Endodermal cell (in vitro differentiated cells): Measurements from ENCODE around the gene DGCR2. TPM values are rescaled to one million over a fixed set of nuclear protein-coding genes. Genes with fewer than 3 reads are reported as not detected.
A peak's percentile ranks its signal among the peaks of the same experiment; 100 is the strongest.
"Not testable (repeated sequence)": the region's sequence is repeated elsewhere in the genome, so short reads cannot be mapped to it uniquely, and the experiment has no call there.

ENCODE experiments used
- DNase-seq: peaks from one replicate; pipeline ENCODE4 v3.0.0-alpha.2; 2017
- H3K27ac ChIP-seq: 2 replicates; pipeline ENCODE4 v1.5.1; 2013; ENCODE audit warnings: mild to moderate bottlenecking, low read depth, low read length, moderate library complexity
- H3K27me3 ChIP-seq: 2 replicates; pipeline ENCODE4 v1.6.1; 2013; ENCODE audit warnings: mild to moderate bottlenecking, low read length, moderate library complexity; ENCODE audit not compliant: insufficient read depth, control insufficient read depth, poor library complexity, severe bottlenecking
- H3K36me3 ChIP-seq: 2 replicates; pipeline ENCODE4 v1.7.0; 2013; ENCODE audit warnings: mild to moderate bottlenecking, low read length, moderate library complexity; ENCODE audit not compliant: control insufficient read depth, insufficient read depth
- H3K4me1 ChIP-seq: one replicate; pipeline ENCODE4 v1.7.0; 2013; ENCODE audit warnings: low read length; ENCODE audit not compliant: control insufficient read depth, insufficient read depth
- H3K4me3 ChIP-seq: 2 replicates; pipeline ENCODE4 v1.5.1; 2013; ENCODE audit warnings: mild to moderate bottlenecking, low read length, moderate library complexity
- H3K9ac ChIP-seq: 2 replicates; pipeline ENCODE4 v1.6.1; 2013; ENCODE audit warnings: mild to moderate bottlenecking, low read length, moderate library complexity; ENCODE audit not compliant: poor library complexity, severe bottlenecking; ENCODE audit errors: extremely low read depth
- H3K9me3 ChIP-seq: 2 replicates; pipeline ENCODE4 v1.6.1; 2013; ENCODE audit warnings: mild to moderate bottlenecking, low read length, moderate library complexity; ENCODE audit not compliant: control insufficient read depth
- H3K27ac Mint-ChIP-seq: 2 replicates; pipeline ENCODE4 v1.8.0; 2020; ENCODE audit warnings: mixed read lengths
- H3K27me3 Mint-ChIP-seq: 2 replicates; pipeline ENCODE4 v1.8.0; 2021; ENCODE audit warnings: mild to moderate bottlenecking, mixed read lengths; ENCODE audit not compliant: insufficient read depth
- H3K36me3 Mint-ChIP-seq: 2 replicates; pipeline ENCODE4 v1.8.0; 2020; ENCODE audit warnings: low read depth, mixed read lengths
- H3K4me1 Mint-ChIP-seq: 2 replicates; pipeline ENCODE4 v1.8.0; 2020; ENCODE audit warnings: mixed read lengths
- H3K4me3 Mint-ChIP-seq: 2 replicates; pipeline ENCODE4 v1.8.0; 2020; ENCODE audit warnings: mild to moderate bottlenecking, moderate library complexity, mixed read lengths
- H3K9me3 Mint-ChIP-seq: 2 replicates; pipeline ENCODE4 v1.8.0; 2020; ENCODE audit warnings: mild to moderate bottlenecking, mixed read lengths
- WGBS, 2 experiments: methylation state at CpG; one replicate each; pipeline versions ENCODE4 v1.1.5 to v1.1.7; 2013; ENCODE audit warnings: missing lambda C conversion rate in 2 of 2, mixed read lengths in 1 of 2; ENCODE audit not compliant: insufficient coverage in 1 of 2, insufficient read length in 1 of 2; 5-methylcytosine and 5-hydroxymethylcytosine counted together
- total RNA-seq, 2 donors: library from RNA; stranded (reverse); fragmentation: NEBNext Ultra II Directional in 1 of 2; extraction: Animal tissue kit (Norgen Biotek cat#: 25700) in 1 of 2; gene quantifications; 2 replicates in 1 of 2; 3 replicates in 1 of 2; pipeline ENCODE4 v1.2.1, GENCODE V29; 2021
- TF ChIP-seq, protein P1 (sequence below): fragments of 200-600 bp; sonication (generic); conservative IDR thresholded peaks from 2 replicates; pipeline ENCODE4 v1.5.0; 2021; ENCODE audit warnings: antibody characterized with exemption, mild to moderate bottlenecking

DGCR2 gene
- total RNA-seq, 2 donors from 2014 or later: 54.6 to 62.9 TPM

DNA sequence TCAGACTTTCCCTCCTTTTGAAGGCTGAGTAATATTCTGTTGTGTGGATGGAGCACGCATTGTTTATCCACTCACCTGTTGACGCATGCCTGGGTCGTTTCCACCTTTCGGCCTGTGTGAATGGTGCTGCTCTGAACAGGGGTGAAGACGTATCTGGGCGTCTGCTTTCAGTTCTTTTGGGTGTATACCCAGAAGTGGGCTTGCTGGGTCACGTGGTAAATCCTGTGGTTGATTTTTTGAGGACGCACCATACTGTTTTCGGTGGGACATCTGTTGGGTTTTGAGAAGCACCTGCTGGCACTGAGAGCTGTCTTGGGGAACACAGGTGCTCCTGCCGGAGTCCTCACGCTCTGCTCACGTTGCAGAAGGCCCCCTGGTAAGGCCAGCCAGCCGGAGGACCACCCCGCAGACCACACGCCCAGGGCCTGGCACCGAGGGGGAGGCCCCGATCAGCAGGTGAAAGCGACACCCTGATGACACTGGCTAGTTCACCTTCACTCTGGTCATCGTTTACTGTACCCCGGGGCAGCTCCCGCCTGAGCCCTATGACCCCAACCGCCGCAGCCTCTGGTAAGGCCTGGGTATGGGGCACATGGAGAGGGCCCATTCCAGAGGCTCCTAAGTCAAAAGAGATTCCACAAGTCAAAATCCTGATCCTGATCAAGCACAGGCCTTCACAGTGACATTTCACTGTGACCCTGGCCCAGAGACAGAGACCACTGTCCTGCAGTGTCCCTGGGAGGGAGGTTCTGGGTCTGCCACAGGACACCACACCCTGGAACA is 131.7 kb downstream of the DGCR2 start:
- no peak for DNase-seq
- TF ChIP-seq, protein P1, sequence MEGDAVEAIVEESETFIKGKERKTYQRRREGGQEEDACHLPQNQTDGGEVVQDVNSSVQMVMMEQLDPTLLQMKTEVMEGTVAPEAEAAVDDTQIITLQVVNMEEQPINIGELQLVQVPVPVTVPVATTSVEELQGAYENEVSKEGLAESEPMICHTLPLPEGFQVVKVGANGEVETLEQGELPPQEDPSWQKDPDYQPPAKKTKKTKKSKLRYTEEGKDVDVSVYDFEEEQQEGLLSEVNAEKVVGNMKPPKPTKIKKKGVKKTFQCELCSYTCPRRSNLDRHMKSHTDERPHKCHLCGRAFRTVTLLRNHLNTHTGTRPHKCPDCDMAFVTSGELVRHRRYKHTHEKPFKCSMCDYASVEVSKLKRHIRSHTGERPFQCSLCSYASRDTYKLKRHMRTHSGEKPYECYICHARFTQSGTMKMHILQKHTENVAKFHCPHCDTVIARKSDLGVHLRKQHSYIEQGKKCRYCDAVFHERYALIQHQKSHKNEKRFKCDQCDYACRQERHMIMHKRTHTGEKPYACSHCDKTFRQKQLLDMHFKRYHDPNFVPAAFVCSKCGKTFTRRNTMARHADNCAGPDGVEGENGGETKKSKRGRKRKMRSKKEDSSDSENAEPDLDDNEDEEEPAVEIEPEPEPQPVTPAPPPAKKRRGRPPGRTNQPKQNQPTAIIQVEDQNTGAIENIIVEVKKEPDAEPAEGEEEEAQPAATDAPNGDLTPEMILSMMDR: no peak
- Mint-ChIP-seq H3K36me3 (no peaks in the 10 kb centered on the region), H3K27ac (no peak overlapping the region), H3K27me3 (peaks cover 60% of the 10 kb centered on the region), H3K4me3 (no peak overlapping the region), H3K4me1 (peaks cover 21% of the 10 kb centered on the region), H3K9me3 (no peaks in the 10 kb centered on the region)
- Histone ChIP-seq H3K4me1 (peaks cover 14% of the 10 kb centered on the region), H3K27me3 (no peaks in the 10 kb centered on the region), H3K27ac (no peak overlapping the region), H3K4me3 (no peak overlapping the region), H3K9me3 (no peaks in the 10 kb centered on the region), H3K36me3 (no peaks in the 10 kb centered on the region), H3K9ac (no peak overlapping the region)
- 94 to 97% methylated on average over 13 to 23 of the region's 23 CpGs for WGBS, 2 experiments

DNA sequence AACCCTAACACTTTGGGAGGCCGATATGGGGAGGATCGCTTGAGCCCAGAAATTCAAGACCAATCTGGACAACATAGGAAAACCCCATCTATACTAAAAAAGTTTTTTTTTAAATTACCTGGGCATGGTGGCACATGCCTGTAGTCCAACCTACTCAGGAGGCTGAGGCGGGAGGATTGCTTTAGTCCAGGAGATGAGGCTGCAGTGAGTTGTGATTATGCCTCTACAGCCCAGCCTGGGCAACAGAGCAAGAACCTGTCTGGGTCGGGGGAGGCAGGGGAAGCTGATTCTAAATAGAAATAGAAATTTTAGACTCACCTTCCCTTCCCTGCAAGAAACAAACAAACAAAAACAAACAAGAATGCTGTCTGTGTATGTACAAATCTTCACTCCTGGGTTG is 133.3 kb downstream of the DGCR2 start:
- H3K36me3 Mint-ChIP-seq: no peaks in the 10 kb centered on the region
- WGBS, 2 experiments: 95 to 96% methylated on average over 3 of the region's 4 CpGs
- no peaks in the 10 kb centered on the region for H3K9me3 Mint-ChIP-seq
- H3K27ac ChIP-seq: no peak overlapping the region
- H3K4me3 ChIP-seq: no peak overlapping the region
- H3K27me3 ChIP-seq: no peaks in the 10 kb centered on the region
- no peak overlapping the region for H3K9ac ChIP-seq
- H3K4me3 Mint-ChIP-seq: no peak overlapping the region
- no peak for DNase-seq
- TF ChIP-seq, protein P1: no peak
- no peaks in the 10 kb centered on the region for H3K4me1 ChIP-seq
- H3K9me3 ChIP-seq: no peaks in the 10 kb centered on the region
- H3K27me3 Mint-ChIP-seq: peaks cover 44% of the 10 kb centered on the region
- no peak overlapping the region for H3K27ac Mint-ChIP-seq
- no peaks in the 10 kb centered on the region for H3K36me3 ChIP-seq
- peaks cover 8% of the 10 kb centered on the region for H3K4me1 Mint-ChIP-seq

DNA sequence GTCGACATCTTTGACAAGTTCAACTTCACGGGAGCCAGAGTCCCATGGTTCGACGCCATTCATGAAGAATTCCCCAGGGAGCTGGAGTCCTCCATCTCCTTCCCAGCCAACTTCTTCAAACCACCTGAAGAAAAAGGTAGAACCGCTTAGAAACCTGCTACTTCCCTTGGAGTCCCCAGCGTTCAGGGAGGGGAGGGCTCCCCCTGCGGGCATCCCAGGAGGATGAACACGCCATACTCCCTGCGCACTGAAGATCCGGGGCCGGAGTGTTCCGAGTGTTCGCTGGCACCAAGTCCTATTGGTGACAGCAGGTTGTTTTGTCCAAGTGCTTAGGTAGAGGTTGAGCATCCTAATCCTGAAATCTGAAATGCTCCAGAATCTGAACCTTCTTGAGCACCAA is 134.4 kb downstream of the DGCR2 start:
- Histone ChIP-seq H3K27me3 (no peaks in the 10 kb centered on the region), H3K4me3 (no peak overlapping the region), H3K4me1 (no peaks in the 10 kb centered on the region), H3K9ac (no peak overlapping the region), H3K27ac (no peak overlapping the region), H3K9me3 (no peaks in the 10 kb centered on the region), H3K36me3 (no peaks in the 10 kb centered on the region)
- Mint-ChIP-seq H3K9me3 (no peaks in the 10 kb centered on the region), H3K27ac (no peak overlapping the region), H3K36me3 (no peaks in the 10 kb centered on the region), H3K4me1 (peaks cover under 1% of the 10 kb centered on the region), H3K27me3 (peaks cover 32% of the 10 kb centered on the region), H3K4me3 (no peak overlapping the region)
- 54 to 56% methylated on average over 8 to 13 of the region's 13 CpGs for WGBS, 2 experiments
- DNase-seq: peak; percentile 86
- TF ChIP-seq, protein P1: peak; percentile 75

DNA sequence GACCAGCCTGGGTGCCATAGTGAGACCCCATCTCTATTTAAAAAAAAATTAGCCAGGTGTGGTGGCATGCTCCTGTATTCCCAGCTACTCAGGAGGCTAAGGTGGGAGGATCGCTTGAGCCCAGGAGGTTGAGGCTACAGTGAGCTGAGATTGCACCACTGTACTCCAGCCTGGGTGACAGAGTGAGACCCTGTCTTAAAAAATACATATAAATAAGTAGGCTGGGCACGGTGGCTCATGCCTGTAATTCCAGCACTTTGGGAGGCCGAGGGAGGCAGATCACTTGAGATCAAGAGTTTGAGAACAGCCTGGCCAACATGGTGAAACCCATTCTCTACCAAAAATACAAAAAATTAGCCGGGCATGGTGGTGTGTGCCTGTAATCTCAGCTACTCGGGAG is 135.1 kb downstream of the DGCR2 start:
- H3K4me3 Mint-ChIP-seq, H3K9me3 Mint-ChIP-seq, H3K36me3 ChIP-seq, H3K36me3 Mint-ChIP-seq, H3K9me3 ChIP-seq, H3K4me3 ChIP-seq, H3K9ac ChIP-seq, H3K4me1 ChIP-seq, H3K27ac Mint-ChIP-seq, H3K27me3 ChIP-seq, H3K27ac ChIP-seq, H3K4me1 Mint-ChIP-seq, DNase-seq: not testable (repeated sequence)
- WGBS, 2 experiments: 75 to 81% methylated on average over 3 to 5 of the region's 5 CpGs
- peaks cover 27% of the 10 kb centered on the region for H3K27me3 Mint-ChIP-seq
